Measurements from ENCODE around the gene AHNAK.

Gene AHNAK

GRCh38 chr11:62494246-62494645 is 52.4 kb downstream of the AHNAK start:
- DNase-seq (ENCODE audit: low spot score): no peak

- no peak for DNase-seq (ENCODE audit: low spot score)
Measured at GRCh38 chr11:62493801-62494200, 52.8 kb downstream of the AHNAK start.

GRCh38 chr11:62492586-62492985 is 54.0 kb downstream of the AHNAK start:
- DNase-seq (ENCODE audit: low spot score): no peak

- no peak for DNase-seq (ENCODE audit: low spot score)
Measured at GRCh38 chr11:62491571-62492329, 54.9 kb downstream of the AHNAK start.

GRCh38 chr11:62489204-62489603 is 57.4 kb downstream of the AHNAK start:
- DNase-seq (ENCODE audit: low spot score): no peak

- DNase-seq (ENCODE audit: low spot score): no peak
Measured at GRCh38 chr11:62487738-62488551, 58.7 kb downstream of the AHNAK start.

- DNase-seq (ENCODE audit: low spot score): no peak
Measured at GRCh38 chr11:62487136-62487535, 59.5 kb downstream of the AHNAK start.

GRCh38 chr11:62484352-62484751 is 62.3 kb downstream of the AHNAK start:
- no peak for DNase-seq (ENCODE audit: low spot score)

GRCh38 chr11:62482753-62483152 is 63.9 kb downstream of the AHNAK start:
- no peak for DNase-seq (ENCODE audit: low spot score)

GRCh38 chr11:62479631-62480201 is 66.9 kb downstream of the AHNAK start:
- no peak for DNase-seq (ENCODE audit: low spot score)

GRCh38 chr11:62477927-62478326 is 68.7 kb downstream of the AHNAK start:
- DNase-seq (ENCODE audit: low spot score): no peak

- no peak for DNase-seq (ENCODE audit: low spot score)
Measured at GRCh38 chr11:62472063-62472884, 74.3 kb downstream of the AHNAK start.

GRCh38 chr11:62471603-62472002 is 75.0 kb downstream of the AHNAK start:
- DNase-seq (ENCODE audit: low spot score): no peak

GRCh38 chr11:62468577-62468976 is 78.0 kb downstream of the AHNAK start:
- DNase-seq (ENCODE audit: low spot score): no peak

GRCh38 chr11:62466444-62466843 is 80.2 kb downstream of the AHNAK start:
- no peak for DNase-seq (ENCODE audit: low spot score)

- DNase-seq (ENCODE audit: low spot score): no peak
Measured at GRCh38 chr11:62464655-62465054, 82.0 kb downstream of the AHNAK start.

- DNase-seq (ENCODE audit: low spot score): peak; percentile 43
Measured at GRCh38 chr11:62463121-62463542, 83.5 kb downstream of the AHNAK start.

GRCh38 chr11:62462508-62462892 is 84.1 kb downstream of the AHNAK start:
- DNase-seq (ENCODE audit: low spot score): no peak

GRCh38 chr11:62461740-62462507 is 84.7 kb downstream of the AHNAK start:
- DNase-seq (ENCODE audit: low spot score): peak; percentile 78

- no peak for DNase-seq (ENCODE audit: low spot score)
Measured at GRCh38 chr11:62459080-62459479, 87.5 kb downstream of the AHNAK start.

Measured in COLO829 (cell line).